Mucosa of descending colon (tissue), 3 donors: ENCODE measurements around the gene PHLDB3. TPM values are rescaled to one million over a fixed set of nuclear protein-coding genes. Genes with fewer than 3 reads are reported as not detected.
"Not testable (repeated sequence)": the region's sequence is repeated elsewhere in the genome, so short reads cannot be mapped to it uniquely, and the experiment has no call there.

ENCODE experiments used
- ATAC-seq: fragments of 200-7000 bp; cut with Tn5 transposase; one replicate; pipeline ENCODE4 v1.9.1; 2020; ENCODE audit warnings: mild to moderate bottlenecking, moderate library complexity
- DNase-seq, 3 donors: peaks; one replicate each; pipeline ENCODE4 v3.0.0-alpha.2; 2020
- H3K36me3 ChIP-seq: fragments of 200-600 bp; one replicate; pipeline ENCODE4 v1.8.0; 2021; ENCODE audit warnings: low read depth, mild to moderate bottlenecking
- H3K4me1 ChIP-seq: fragments of 200-600 bp; one replicate; pipeline ENCODE4 v1.8.0; 2021; ENCODE audit warnings: low read depth, mild to moderate bottlenecking
- H3K4me3 ChIP-seq: fragments of 200-600 bp; one replicate; pipeline ENCODE4 v1.8.0; 2021; ENCODE audit warnings: mild to moderate bottlenecking
- H3K9me3 ChIP-seq: fragments of 200-600 bp; one replicate; pipeline ENCODE4 v1.8.0; 2021; ENCODE audit warnings: mild to moderate bottlenecking
- CTCF ChIP-seq: fragments of 200-600 bp; IDR thresholded peaks from one replicate; pipeline ENCODE4 v1.8.0; 2022; ENCODE audit warnings: antibody characterized with exemption, mild to moderate bottlenecking
- intact Hi-C, 2 donors: fragments of 100-400 bp; cut with DNase I in 1 of 2; cut with micrococcal nuclease in 1 of 2; formaldehyde crosslinking; loops; one replicate each; pipeline versions ENCODE4 v1.11.0 to v1.11.1; 2022; cut with DNase I, micrococcal nuclease
- total RNA-seq, 3 donors: library from RNA; stranded (reverse); fragmentation: NEBNext Ultra II Directional in 2 of 3; extraction: Animal tissue kit (Norgen Biotek cat#: 25700) in 2 of 3; gene quantifications; one replicate each; pipeline versions ENCODE4 v1.2.1 to v1.2.4, GENCODE V29; 2021 to 2023
- donor health status: DM: no; HTN: no; CAD: no; lungs with moderate emphysema.
- donor health status: DM: no; HTN: no; CAD: no.
- donor health status: DM: no; HTN: yes; CAD: no.

Gene PHLDB3
- total RNA-seq, 3 donors from 2014 or later = 13.2 to 22.4 (median 21.3) TPM

DNA sequence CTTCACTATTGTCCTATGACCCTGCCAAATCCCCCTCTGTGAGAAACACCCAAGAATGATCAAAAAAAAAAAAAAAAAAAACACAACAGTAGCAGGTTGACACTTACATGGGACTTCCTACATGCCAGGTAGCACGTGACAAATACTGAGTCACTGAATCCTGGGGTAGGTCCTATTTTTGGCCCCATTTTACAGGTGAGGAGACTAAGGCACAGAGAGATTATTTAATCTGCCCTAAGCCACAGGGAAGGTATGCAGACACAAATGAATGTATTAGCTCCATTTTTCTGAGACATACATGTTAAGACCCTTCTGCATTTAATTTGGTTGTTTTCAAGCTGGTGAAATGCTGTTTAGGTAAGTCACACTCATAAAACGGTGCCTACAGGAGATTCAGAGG is 44.2 kb upstream of the PHLDB3 start:
- intact Hi-C loops = no loop called here
- no peaks in the 10 kb centered on the region for H3K36me3 ChIP-seq
- DNase-seq (no peak), ATAC-seq (no peak)
- H3K4me1 ChIP-seq = no peaks in the 10 kb centered on the region
- TF ChIP-seq CTCF = no peak
- no peaks in the 10 kb centered on the region for H3K9me3 ChIP-seq
- H3K4me3 ChIP-seq = no peak overlapping the region

- DNase-seq, H3K4me3 ChIP-seq, H3K36me3 ChIP-seq, intact Hi-C loops, ATAC-seq, H3K4me1 ChIP-seq, H3K9me3 ChIP-seq: not testable (repeated sequence)
Observed at GRCh38 chr19:43547926-43548325, 43.4 kb upstream of the PHLDB3 start.

DNA sequence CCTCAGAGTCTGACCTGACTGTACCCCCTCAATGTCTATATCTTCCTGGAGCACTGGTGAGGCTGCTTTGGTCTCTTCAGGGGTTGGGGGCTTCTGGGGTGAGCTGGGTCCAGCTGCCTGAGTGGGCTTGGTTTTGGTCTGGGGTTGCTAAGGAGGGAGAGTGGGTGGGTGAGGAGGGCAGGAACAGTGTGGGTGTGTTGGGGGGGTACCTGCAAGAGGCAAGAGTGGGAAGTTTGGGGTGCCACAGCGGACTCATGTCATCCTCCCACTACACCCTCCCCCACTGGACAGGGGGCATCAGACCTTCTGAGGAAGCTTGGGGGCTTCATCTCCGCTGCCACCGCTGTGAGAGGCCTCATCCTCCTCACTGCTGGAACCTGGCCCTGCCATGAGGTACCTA is 42.0 kb upstream of the PHLDB3 start:
- no peak for TF ChIP-seq CTCF
- no peaks in the 10 kb centered on the region for H3K4me1 ChIP-seq
- ATAC-seq (no peak), DNase-seq (no peak)
- H3K4me3 ChIP-seq = no peak overlapping the region
- no peaks in the 10 kb centered on the region for H3K36me3 ChIP-seq
- intact Hi-C loops = no loop called here
- no peaks in the 10 kb centered on the region for H3K9me3 ChIP-seq

- no peak for DNase-seq
- intact Hi-C loops = no loop called here
- Histone ChIP-seq H3K36me3 (no peaks in the 10 kb centered on the region), H3K4me3 (no peak overlapping the region), H3K4me1 (no peaks in the 10 kb centered on the region), H3K9me3 (no peaks in the 10 kb centered on the region)
- no peak for ATAC-seq
- no peak for TF ChIP-seq CTCF
Observed at GRCh38 chr19:43545981-43546380, 41.4 kb upstream of the PHLDB3 start.

- Histone ChIP-seq H3K4me1 (no peaks in the 10 kb centered on the region), H3K4me3 (no peak overlapping the region), H3K36me3 (no peaks in the 10 kb centered on the region), H3K9me3 (no peaks in the 10 kb centered on the region)
- DNase-seq (no peak), ATAC-seq (no peak)
- intact Hi-C loops = no loop called here
- no peak for TF ChIP-seq CTCF
Observed at GRCh38 chr19:43545276-43545675, 40.7 kb upstream of the PHLDB3 start.

DNA sequence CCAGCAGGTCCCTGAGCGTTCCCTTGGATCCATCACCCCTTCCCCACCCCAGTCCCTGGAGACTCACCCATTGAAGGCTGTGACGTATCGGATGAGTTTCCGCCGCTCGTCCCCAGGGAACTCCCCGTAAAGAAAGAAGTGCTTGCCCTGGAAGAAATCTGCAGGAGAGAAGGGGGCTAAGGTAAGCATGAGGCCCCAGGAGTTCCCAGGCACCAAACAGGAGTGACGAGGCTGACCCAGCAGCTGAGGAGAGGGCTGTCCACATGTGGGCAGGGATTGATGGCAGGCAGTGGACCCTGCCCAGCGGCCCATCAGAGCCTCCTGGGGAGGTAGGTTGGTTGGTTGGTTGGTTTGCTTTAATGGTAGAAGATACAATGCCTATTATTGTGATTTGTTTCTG is 39.5 kb upstream of the PHLDB3 start:
- Histone ChIP-seq H3K4me1 (no peaks in the 10 kb centered on the region), H3K4me3 (no peak overlapping the region), H3K9me3 (peaks cover 3% of the 10 kb centered on the region), H3K36me3 (no peaks in the 10 kb centered on the region)
- ATAC-seq = no peak
- no peak for DNase-seq
- no peak for TF ChIP-seq CTCF
- intact Hi-C loops = no loop called here
